OCI-LY1 (cell line): Measurements from ENCODE around the gene ALLC.

ENCODE experiments used
- EZH2 ChIP-seq: fragments of 200-600 bp; sonication (generic), shearing (Covaris generic); IDR thresholded peaks from 2 replicates; pipeline ENCODE4 v1.8.0; 2017; ENCODE audit warnings: borderline replicate concordance, mixed run types, mild to moderate bottlenecking, antibody characterized with exemption, low read length, moderate library complexity, mixed read lengths
- TF ChIP-seq, protein P1 (sequence below): fragments of 200-600 bp; sonication (generic), shearing (Covaris generic); IDR thresholded peaks from 2 replicates; pipeline ENCODE4 v1.5.1; 2017; ENCODE audit warnings: mild to moderate bottlenecking, antibody characterized with exemption, low read length, moderate library complexity, mixed read lengths

DNA sequence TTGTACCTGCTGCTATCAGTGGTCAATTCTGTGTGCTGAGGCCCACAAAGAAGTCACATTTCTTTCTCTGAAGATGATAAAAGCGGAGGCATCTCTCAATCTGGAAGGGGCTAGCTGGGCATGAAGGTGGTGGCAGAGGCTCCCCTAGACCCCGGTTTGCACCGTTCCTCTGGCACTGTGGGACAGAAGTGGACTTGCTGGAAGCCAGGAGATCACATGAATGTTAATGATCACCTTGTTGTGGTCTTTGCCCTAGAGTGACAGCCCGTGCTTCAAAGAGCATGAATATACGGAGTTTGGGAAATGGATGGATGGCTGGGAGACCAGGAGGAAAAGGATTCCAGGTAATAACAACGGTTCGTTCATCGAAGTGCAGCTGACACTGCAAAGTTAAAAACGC, 20.2 kb downstream of the ALLC start:
- TF ChIP-seq EZH2: no peak
- TF ChIP-seq, protein P1, sequence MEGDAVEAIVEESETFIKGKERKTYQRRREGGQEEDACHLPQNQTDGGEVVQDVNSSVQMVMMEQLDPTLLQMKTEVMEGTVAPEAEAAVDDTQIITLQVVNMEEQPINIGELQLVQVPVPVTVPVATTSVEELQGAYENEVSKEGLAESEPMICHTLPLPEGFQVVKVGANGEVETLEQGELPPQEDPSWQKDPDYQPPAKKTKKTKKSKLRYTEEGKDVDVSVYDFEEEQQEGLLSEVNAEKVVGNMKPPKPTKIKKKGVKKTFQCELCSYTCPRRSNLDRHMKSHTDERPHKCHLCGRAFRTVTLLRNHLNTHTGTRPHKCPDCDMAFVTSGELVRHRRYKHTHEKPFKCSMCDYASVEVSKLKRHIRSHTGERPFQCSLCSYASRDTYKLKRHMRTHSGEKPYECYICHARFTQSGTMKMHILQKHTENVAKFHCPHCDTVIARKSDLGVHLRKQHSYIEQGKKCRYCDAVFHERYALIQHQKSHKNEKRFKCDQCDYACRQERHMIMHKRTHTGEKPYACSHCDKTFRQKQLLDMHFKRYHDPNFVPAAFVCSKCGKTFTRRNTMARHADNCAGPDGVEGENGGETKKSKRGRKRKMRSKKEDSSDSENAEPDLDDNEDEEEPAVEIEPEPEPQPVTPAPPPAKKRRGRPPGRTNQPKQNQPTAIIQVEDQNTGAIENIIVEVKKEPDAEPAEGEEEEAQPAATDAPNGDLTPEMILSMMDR: no peak
